Tibial nerve (tissue), 4 donors: ENCODE results near the gene NPY5R. TPM values are rescaled to one million over a fixed set of nuclear protein-coding genes. Genes with fewer than 3 reads are reported as not detected.

ENCODE experiments used
- DNase-seq, 2 donors: peaks; one replicate each; pipeline ENCODE4 v3.0.0-alpha.2; 2019; ENCODE audit warnings: low spot score in 2 of 2
- H3K27ac ChIP-seq, 4 donors: fragments of 200-600 bp; sonication (generic) in 3 of 4; one replicate each; pipeline ENCODE4 v1.5.1; 2017 to 2019; ENCODE audit warnings: mild to moderate bottlenecking in 1 of 4
- H3K27me3 ChIP-seq, 2 donors: fragments of 200-600 bp; sonication (generic) in 1 of 2; one replicate each; pipeline versions ENCODE4 v1.5.1 to v1.6.0; 2017 to 2019
- H3K36me3 ChIP-seq, 3 donors: fragments of 200-600 bp; sonication (generic); one replicate each; pipeline ENCODE4 v1.5.1; 2018 to 2019
- H3K4me1 ChIP-seq, 4 donors: fragments of 200-600 bp; sonication (generic) in 3 of 4; one replicate each; pipeline ENCODE4 v1.5.1; 2017 to 2019
- H3K4me3 ChIP-seq, 4 donors: fragments of 200-600 bp; sonication (generic) in 3 of 4; one replicate each; pipeline ENCODE4 v1.5.1; 2017 to 2019; ENCODE audit warnings: mild to moderate bottlenecking in 1 of 4, moderate library complexity in 1 of 4
- H3K9me3 ChIP-seq, 4 donors: fragments of 200-600 bp; sonication (generic) in 3 of 4; one replicate each; pipeline ENCODE4 v1.5.1; 2017 to 2019
- CTCF ChIP-seq, 5 experiments: fragments of 200-600 bp in 3 of 5; fragments of 450-650 bp in 2 of 5; sonication (generic) in 3 of 5; IDR thresholded peaks; one replicate each; pipeline ENCODE4 v1.5.1; 2016 to 2019; ENCODE audit warnings: antibody characterized with exemption in 5 of 5, mild to moderate bottlenecking in 3 of 5, moderate library complexity in 2 of 5
- EP300 ChIP-seq, 2 donors: sonication (generic); formaldehyde crosslinking; IDR thresholded peaks; one replicate each; pipeline ENCODE4 v1.6.1; 2017; ENCODE audit warnings: antibody characterized with exemption in 2 of 2, mild to moderate bottlenecking in 1 of 2
- POLR2A ChIP-seq, 2 donors: fragments of 450-650 bp; IDR thresholded peaks; one replicate each; pipeline ENCODE4 v1.6.1; 2017; ENCODE audit warnings: antibody characterized with exemption in 2 of 2, mild to moderate bottlenecking in 2 of 2, moderate library complexity in 2 of 2
- WGBS, 2 donors: methylation state at CpG; one replicate each; pipeline ENCODE4 v1.1.5; 2018; 5-methylcytosine and 5-hydroxymethylcytosine counted together
- total RNA-seq, 4 donors: library from RNA; depleted of rRNA; stranded (reverse); fragments of >200 nt; gene quantifications; one replicate each; pipeline ENCODE4 v1.1.0, GENCODE V29; 2016

NPY5R gene
- total RNA-seq, 4 donors from 2014 or later, result 0.21 to 1.1 (median 0.65) TPM

GRCh38 chr4:163384434-163384833, 40.7 kb downstream of the NPY5R start:
- no peaks in the 10 kb centered on the region for H3K27me3 ChIP-seq
- no peak overlapping the region for H3K4me3 ChIP-seq
- no peak overlapping the region for H3K27ac ChIP-seq
- H3K9me3 ChIP-seq, result no peaks in the 10 kb centered on the region
- H3K36me3 ChIP-seq, result no peaks in the 10 kb centered on the region
- H3K4me1 ChIP-seq, result no peaks in the 10 kb centered on the region
- DNase-seq, result no peak
- WGBS, 2 donors, result 93% methylated on average over 5 of the region's 5 CpGs
- TF ChIP-seq POLR2A (IDR thresholded peaks at IDR 0.05) (no peak), EP300 (IDR thresholded peaks at IDR 0.05) (no peak), CTCF (IDR thresholded peaks at IDR 0.05) (no peak)

GRCh38 chr4:163384926-163385325, 41.2 kb downstream of the NPY5R start:
- H3K36me3 ChIP-seq, result no peaks in the 10 kb centered on the region
- H3K4me3 ChIP-seq, result no peak overlapping the region
- no peaks in the 10 kb centered on the region for H3K4me1 ChIP-seq
- no peak for TF ChIP-seq CTCF (IDR thresholded peaks at IDR 0.05)
- no peak for TF ChIP-seq POLR2A (IDR thresholded peaks at IDR 0.05)
- no peak for TF ChIP-seq EP300 (IDR thresholded peaks at IDR 0.05)
- H3K27me3 ChIP-seq, result no peaks in the 10 kb centered on the region
- no peak for DNase-seq
- H3K27ac ChIP-seq, result no peak overlapping the region
- no peaks in the 10 kb centered on the region for H3K9me3 ChIP-seq

DNA sequence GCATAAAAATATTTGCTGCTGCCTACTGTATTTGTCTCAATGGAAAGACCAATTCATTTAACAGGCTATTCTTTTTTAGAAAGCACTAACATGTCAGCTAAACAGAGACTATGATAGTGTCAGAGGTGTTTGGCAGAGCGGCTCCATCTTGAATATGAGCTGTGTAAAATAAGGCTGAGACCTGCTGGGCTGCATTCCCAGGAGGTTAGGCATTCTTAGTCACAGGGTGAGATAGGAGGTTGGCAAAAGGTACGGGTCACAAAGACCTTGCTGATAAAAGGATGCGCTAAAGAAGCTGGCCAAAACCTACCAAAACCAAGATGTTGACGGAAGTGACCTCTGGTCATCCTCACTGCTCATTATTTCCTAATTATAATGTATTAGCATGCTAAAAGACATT, 41.8 kb downstream of the NPY5R start:
- H3K27me3 ChIP-seq, result no peaks in the 10 kb centered on the region
- no peaks in the 10 kb centered on the region for H3K36me3 ChIP-seq
- no peak for TF ChIP-seq POLR2A (IDR thresholded peaks at IDR 0.05)
- DNase-seq, result no peak
- H3K9me3 ChIP-seq, result no peaks in the 10 kb centered on the region
- H3K27ac ChIP-seq, result no peak overlapping the region
- H3K4me1 ChIP-seq, result no peaks in the 10 kb centered on the region
- H3K4me3 ChIP-seq, result no peak overlapping the region
- 86 to 89% methylated on average over 4 of the region's 4 CpGs for WGBS, 2 donors

DNA sequence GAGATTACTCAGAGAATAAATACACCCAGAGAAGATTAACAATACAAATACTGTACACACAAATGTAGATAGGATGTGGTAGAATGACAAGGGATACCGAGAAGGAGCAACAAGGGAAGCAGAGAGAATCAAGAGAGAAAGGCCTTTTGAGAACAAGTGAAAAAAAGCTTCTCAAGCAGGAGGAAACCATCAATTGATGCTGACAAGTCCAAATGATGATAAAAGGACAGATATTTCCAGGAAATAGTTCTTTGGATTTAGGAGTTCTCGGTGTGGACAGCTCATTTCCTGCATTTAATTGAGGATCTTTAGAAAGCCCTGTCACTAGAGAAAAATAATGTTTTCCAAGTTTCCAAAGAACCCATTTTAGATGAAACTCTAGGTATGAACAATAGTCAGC, 48.1 kb downstream of the NPY5R start:
- TF ChIP-seq EP300 (IDR thresholded peaks at IDR 0.05) (no peak), CTCF (IDR thresholded peaks at IDR 0.05) (no peak), POLR2A (IDR thresholded peaks at IDR 0.05) (no peak)
- no peak for DNase-seq
- Histone ChIP-seq H3K4me3 (no peak overlapping the region), H3K27ac (no peak overlapping the region), H3K4me1 (no peaks in the 10 kb centered on the region), H3K9me3 (no peaks in the 10 kb centered on the region), H3K36me3 (no peaks in the 10 kb centered on the region), H3K27me3 (no peaks in the 10 kb centered on the region)
- WGBS, 2 donors, result 43 to 53% methylated on average over 2 of the region's 2 CpGs

GRCh38 chr4:163392328-163392727, 48.6 kb downstream of the NPY5R start:
- WGBS, 2 donors, result 52 to 62% methylated on average over 4 of the region's 4 CpGs
- Histone ChIP-seq H3K4me3 (no peak overlapping the region), H3K36me3 (no peaks in the 10 kb centered on the region), H3K9me3 (no peaks in the 10 kb centered on the region), H3K27me3 (no peaks in the 10 kb centered on the region), H3K4me1 (no peaks in the 10 kb centered on the region), H3K27ac (no peak overlapping the region)
- TF ChIP-seq CTCF (IDR thresholded peaks at IDR 0.05), result no peak
- DNase-seq, result no peak

DNA sequence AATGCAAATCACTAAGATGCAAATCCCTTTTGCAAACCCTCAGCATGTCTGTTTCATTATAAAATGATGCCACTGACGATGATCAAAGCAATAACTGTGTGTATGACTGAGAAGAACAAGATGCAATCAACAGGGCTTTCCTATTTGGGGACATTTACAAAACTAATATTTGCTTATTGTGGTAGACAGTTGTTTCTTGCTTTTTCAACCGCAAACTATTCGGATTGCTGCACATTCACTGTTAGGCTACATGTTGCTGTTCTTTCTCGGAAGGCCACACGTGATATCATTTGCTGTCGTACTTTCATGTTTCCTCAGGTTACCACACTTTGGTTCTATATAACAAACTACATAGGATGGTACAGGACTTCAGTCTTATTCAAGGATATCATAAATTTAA, 49.8 kb downstream of the NPY5R start:
- WGBS, 2 donors, result 95 to 96% methylated on average over 6 of the region's 6 CpGs
- no peak for TF ChIP-seq CTCF (IDR thresholded peaks at IDR 0.05)

More for the DNA sequence above, 49.8 kb downstream of the NPY5R start:
- Histone ChIP-seq H3K9me3 (no peaks in the 10 kb centered on the region), H3K27me3 (no peaks in the 10 kb centered on the region), H3K4me1 (no peaks in the 10 kb centered on the region), H3K4me3 (no peak overlapping the region), H3K27ac (no peak overlapping the region), H3K36me3 (no peaks in the 10 kb centered on the region)
- DNase-seq, result no peak
